H7 (cell line): ENCODE measurements around the gene CHRNA4. TPM values are rescaled to one million over a fixed set of nuclear protein-coding genes. Genes with fewer than 3 reads are reported as not detected.

Source experiments
- DNase-seq: peaks from one replicate; pipeline ENCODE4 v3.0.0; 2012
- H3K27me3 ChIP-seq: 2 replicates; pipeline ENCODE4 v1.6.0; 2011; ENCODE audit warnings: mild to moderate bottlenecking, low read length; ENCODE audit not compliant: control insufficient read depth, insufficient read depth
- H3K36me3 ChIP-seq: replicated peaks from 2 replicates; pipeline ENCODE4 v1.5.1; 2011; ENCODE audit warnings: low read length; ENCODE audit not compliant: control insufficient read depth, insufficient read depth
- H3K4me3 ChIP-seq: 2 replicates; pipeline ENCODE4 v1.5.1; 2011; ENCODE audit warnings: low read depth, mild to moderate bottlenecking, control low read depth, low read length, moderate library complexity; ENCODE audit not compliant: insufficient read depth
- total RNA-seq: library from RNA; depleted of rRNA; stranded (reverse); fragments of >200 nt; shearing (Covaris generic); gene quantifications from 2 replicates; pipeline ENCODE4 v1.2.3, GENCODE V29; 2014

CHRNA4 gene
- total RNA-seq, 1 experiment from 2014 or later: 2.0 TPM

DNA sequence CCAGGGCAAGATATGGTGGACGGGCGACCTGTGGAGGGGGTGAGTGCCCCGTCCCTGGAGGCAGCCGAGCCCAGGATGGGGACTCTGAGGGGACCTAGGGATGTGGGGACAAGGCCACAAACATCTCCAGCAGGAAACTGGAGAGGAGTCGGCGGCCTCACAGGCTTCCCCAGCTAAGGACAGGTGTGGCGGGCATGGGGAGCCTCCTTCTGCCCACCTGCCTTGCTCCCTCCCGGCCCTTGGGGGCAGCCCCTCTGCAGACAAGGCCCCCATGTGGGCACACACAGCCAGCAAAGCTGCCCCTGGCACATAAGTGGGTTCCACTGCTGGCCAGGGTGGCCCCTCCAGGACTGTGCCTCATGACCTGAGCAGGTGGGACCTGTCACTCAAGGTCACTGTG lies 4.6 kb downstream of the CHRNA4 start:
- DNase-seq: no peak
- Histone ChIP-seq H3K36me3 (no peaks in the 10 kb centered on the region), H3K27me3 (peaks cover 13% of the 10 kb centered on the region), H3K4me3 (no peak overlapping the region)

DNA sequence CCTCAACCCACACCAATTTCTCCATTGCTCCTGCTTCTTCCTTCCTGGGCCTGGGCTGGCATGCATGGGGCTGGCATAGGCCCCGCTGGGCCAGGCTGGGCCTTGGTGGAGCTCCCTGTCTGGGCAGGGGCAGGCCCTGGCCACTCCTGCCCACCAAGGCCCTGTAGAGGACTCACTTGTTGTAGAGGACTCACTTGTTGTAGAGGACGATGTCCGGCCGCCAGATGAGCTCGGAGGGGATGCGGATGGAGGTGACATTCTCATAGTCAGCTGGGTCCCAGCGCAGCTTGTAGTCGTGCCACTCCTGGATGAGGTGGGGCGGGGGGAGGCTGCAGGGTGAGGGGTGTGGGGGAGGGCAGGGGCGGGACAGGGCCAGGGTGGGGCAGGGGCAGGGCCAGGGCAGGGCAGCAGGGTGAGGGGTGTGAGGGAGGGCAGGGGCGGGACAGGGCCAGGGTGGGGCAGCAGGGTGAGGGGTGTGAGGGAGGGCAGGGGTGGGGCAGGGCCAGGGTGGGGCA lies 5.3 kb downstream of the CHRNA4 start:
- Histone ChIP-seq H3K36me3 (no peaks in the 10 kb centered on the region), H3K27me3 (peaks cover 11% of the 10 kb centered on the region), H3K4me3 (no peak overlapping the region)
- no peak for DNase-seq

- Histone ChIP-seq H3K4me3 (no peak overlapping the region), H3K36me3 (no peaks in the 10 kb centered on the region), H3K27me3 (peaks cover under 1% of the 10 kb centered on the region; the same call in 1 of the 2 replicates)
- no peak for DNase-seq
Measured at GRCh38 chr20:63354636-63355350, 6.4 kb downstream of the CHRNA4 start.

DNA sequence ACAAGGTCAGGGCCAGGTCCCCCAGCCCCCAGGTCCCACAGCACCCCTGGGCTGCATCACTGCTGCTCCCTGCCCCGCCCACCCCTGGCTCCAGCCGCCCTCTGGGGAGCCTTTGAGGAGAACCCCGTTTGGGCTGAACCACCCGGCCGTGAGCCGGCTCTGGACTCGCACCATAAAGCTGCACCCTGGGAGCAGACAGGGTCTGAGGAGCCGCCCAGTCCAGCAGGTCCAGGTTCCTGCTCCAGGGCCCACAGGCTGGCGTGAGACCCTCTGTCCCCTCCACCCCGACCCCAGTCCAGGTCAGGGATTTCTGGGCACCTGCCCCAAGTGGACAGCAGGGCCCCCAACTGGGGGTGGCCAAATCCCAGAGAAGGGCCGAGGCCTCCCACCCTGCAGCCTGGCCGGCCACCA lies 8.3 kb downstream of the CHRNA4 start:
- Histone ChIP-seq H3K27me3 (no peaks in the 10 kb centered on the region), H3K36me3 (no peaks in the 10 kb centered on the region), H3K4me3 (no peak overlapping the region)
- DNase-seq: no peak

DNA sequence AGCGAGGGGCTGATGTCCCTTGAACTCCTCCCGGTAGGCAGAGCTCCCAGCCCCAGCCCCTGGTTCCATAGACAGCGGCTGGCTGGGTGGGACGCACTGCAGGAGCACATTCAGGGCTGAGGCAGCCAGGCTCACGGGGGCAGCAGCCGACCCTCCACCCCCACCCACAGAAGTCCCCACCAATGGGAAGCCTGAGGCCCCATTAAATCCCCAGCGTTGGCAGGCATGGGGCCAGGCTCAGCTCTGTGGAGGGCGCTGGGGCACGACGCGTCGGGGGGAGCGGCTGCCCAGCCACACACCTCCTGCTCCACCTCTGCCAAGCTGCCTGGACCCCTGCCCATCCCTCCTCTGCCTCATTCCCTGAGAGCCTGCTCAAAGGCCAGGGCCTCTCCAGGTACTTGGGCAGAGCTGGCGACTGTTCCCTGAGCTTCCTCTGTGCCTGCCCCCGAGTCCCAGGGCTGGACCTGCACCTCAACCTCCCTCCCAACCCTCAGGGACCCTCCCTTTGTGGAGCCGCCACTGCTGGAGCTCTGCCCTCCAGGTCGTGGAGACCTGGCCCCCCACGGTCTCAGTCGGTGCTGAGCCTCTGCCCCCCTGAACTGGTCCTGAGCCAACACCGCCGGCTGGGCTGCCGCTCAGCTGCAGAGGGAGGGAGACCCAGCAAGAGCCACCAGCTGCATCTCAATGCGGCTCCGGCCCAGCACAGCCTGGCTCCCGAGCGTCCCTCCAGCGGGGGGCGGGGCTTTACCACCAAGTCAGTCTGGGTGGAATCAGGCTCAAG lies 9.1 kb downstream of the CHRNA4 start:
- no peak overlapping the region for H3K4me3 ChIP-seq
- no peaks in the 10 kb centered on the region for H3K36me3 ChIP-seq
- no peaks in the 10 kb centered on the region for H3K27me3 ChIP-seq
- peak; percentile 96 for DNase-seq

GRCh38 chr20:63351326-63351700 lies 9.8 kb downstream of the CHRNA4 start:
- no peak for DNase-seq
- Histone ChIP-seq H3K4me3 (no peak overlapping the region), H3K36me3 (no peaks in the 10 kb centered on the region)

GRCh38 chr20:63350597-63351325 lies 10.4 kb downstream of the CHRNA4 start:
- no peaks in the 10 kb centered on the region for H3K36me3 ChIP-seq
- no peak for DNase-seq
- H3K27me3 ChIP-seq: no peaks in the 10 kb centered on the region
- no peak overlapping the region for H3K4me3 ChIP-seq

More at GRCh38 chr20:63351326-63351700, 9.8 kb downstream of the CHRNA4 start:
- H3K27me3 ChIP-seq: no peaks in the 10 kb centered on the region

GRCh38 chr20:63350196-63350595 lies 11.0 kb downstream of the CHRNA4 start:
- H3K4me3 ChIP-seq: no peak overlapping the region
- no peaks in the 10 kb centered on the region for H3K27me3 ChIP-seq
- H3K36me3 ChIP-seq: no peaks in the 10 kb centered on the region
- DNase-seq: no peak

DNA sequence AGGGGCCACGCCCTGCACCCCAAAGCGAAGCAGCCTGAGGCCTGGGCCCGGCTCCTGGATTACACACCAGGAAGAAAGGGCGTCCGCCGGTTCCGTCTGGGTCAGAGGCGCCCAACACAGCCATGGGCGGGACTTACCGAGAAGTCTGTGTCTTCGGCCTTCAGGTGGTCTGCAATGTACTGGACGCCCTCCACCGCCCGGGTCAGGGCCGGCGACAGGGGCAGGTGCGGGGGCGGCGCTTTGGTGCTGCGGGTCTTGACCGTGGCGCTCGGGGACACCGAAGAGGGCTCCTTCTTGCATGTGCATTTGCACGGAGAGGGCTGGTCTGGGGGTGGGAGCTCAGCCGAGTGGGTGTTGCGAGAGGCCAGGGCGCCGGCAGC lies 11.6 kb downstream of the CHRNA4 start:
- Histone ChIP-seq H3K27me3 (no peaks in the 10 kb centered on the region), H3K4me3 (no peak overlapping the region), H3K36me3 (no peaks in the 10 kb centered on the region)
- no peak for DNase-seq

- H3K27me3 ChIP-seq: no peaks in the 10 kb centered on the region
- no peak overlapping the region for H3K4me3 ChIP-seq
- no peak for DNase-seq
- H3K36me3 ChIP-seq: no peaks in the 10 kb centered on the region
Measured at GRCh38 chr20:63348828-63349515, 12.2 kb downstream of the CHRNA4 start.

DNA sequence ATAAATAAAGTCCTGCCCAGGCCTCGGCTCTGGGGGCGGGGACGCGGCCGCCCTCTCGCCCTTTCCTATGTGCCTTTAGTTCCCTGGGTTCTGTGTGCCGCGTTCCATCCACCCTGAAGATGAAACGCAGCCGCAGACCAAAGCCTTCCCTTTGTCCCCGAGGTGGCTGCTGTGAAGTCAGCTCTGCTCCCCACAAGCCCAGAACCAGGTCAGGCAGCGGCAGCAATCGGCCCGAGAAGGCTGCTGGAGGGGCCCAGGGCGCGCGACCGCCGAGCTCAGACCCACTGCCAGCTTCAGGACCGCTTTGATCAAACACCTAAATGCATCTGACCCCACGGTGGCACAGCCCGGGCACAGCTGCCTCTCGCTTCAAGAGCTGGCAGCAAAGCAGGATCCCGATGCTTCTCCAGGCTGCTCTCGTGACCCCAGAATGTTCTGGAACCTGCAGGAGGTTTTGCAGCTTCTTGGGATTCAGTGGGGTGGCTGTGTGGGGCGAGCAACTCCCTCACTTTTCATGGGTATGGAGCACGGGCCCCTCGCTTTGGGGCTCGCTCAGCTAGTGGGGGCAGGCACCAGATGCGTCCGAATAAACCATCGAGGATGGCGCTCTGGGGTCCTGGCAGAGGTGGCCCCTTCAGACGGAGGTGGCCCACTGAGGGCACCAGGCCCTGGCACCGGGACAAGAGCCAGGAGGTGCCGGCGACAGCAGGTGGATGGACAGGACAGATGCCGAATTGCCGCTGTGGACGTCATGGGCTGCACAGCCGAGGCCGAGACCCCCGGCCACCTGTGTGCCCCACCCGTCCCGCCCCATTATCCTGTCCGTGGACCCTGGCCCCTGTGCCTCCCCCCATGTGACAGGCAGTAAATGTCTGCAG lies 13.0 kb downstream of the CHRNA4 start:
- DNase-seq: no peak
- no peaks in the 10 kb centered on the region for H3K36me3 ChIP-seq
- H3K4me3 ChIP-seq: no peak overlapping the region
- H3K27me3 ChIP-seq: no peaks in the 10 kb centered on the region

DNA sequence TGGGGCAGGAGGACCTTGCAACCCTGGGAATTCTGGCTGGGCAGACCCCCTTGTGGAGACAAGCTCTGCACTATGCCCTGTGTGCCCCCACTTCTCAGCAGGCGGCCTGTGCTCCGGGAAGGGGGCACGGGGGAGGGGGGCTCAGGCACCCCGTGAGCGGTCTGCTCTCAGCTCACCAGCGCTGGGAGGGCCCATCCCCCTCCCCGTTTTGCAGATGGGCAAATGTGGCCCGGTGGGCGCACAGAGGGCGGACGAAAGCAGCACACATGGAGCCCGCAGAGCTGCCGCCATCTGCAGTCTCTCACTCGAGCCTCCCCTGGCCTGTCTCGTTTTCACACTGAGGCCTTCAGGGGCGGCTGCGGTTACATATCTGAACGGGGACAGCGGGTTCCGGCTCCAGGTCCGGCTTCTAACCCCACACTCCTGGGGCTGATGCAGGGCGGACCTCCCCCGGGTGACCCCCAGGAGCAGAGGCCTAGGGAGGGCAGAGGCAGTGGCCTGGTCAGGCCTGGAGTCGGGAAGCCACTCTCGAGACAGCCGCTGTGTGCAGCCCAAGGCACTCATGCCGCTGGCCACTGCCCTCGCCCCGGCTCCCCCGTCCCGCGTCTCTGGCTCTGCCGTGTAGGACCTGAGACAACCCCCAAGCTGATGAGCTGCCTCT lies 13.9 kb downstream of the CHRNA4 start:
- H3K4me3 ChIP-seq: no peak overlapping the region
- H3K27me3 ChIP-seq: no peaks in the 10 kb centered on the region
- DNase-seq: peak; percentile 61
- no peaks in the 10 kb centered on the region for H3K36me3 ChIP-seq
